VCaP (cell line): ENCODE measurements around the gene OPRM1.

Experiments used
- H3K27ac ChIP-seq: fragments of 450-650 bp; 2 replicates; pipeline ENCODE4 v1.5.1; 2017
- TF ChIP-seq, protein P1 (sequence below): fragments of 450-650 bp; conservative IDR thresholded peaks from 2 replicates; pipeline ENCODE4 v1.5.1; 2017; ENCODE audit warnings: mild to moderate bottlenecking, moderate library complexity

The OPRM1 gene

DNA sequence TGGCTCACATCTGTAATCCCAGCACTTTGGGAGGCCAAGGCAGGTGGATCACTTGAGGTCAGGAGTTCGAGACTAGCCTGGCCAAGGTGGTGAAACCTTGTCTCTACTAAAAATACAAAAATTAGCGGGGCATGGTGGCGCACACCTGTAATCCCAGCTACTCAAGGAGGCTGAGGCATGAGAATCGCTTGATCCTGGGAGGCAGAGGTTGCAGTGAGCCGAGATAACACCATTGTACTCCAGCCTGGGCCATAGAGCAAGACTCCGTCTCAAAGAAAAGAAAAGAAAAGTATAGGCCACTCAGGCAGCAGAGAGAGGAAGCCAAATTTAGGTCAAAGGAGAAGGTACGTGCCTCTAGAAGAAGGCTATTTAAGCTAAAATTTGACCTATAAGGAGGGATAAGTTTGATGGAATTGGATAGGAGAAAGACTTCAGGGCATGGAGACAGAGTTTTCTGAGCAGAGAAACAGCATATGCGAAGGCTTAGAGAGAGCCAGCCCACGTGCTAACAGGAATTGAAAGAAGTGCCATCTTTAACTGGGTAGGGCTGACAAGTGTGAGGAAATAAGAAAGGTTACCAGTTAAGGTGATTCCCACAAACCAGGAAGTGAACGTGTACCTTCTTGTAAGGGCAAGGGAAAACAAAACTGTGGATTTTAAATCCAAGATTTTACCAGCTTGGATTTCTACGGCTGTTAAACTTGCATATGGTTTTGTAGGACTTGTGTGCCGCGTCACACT, 203.7 kb downstream of the OPRM1 start:
- TF ChIP-seq, protein P1, sequence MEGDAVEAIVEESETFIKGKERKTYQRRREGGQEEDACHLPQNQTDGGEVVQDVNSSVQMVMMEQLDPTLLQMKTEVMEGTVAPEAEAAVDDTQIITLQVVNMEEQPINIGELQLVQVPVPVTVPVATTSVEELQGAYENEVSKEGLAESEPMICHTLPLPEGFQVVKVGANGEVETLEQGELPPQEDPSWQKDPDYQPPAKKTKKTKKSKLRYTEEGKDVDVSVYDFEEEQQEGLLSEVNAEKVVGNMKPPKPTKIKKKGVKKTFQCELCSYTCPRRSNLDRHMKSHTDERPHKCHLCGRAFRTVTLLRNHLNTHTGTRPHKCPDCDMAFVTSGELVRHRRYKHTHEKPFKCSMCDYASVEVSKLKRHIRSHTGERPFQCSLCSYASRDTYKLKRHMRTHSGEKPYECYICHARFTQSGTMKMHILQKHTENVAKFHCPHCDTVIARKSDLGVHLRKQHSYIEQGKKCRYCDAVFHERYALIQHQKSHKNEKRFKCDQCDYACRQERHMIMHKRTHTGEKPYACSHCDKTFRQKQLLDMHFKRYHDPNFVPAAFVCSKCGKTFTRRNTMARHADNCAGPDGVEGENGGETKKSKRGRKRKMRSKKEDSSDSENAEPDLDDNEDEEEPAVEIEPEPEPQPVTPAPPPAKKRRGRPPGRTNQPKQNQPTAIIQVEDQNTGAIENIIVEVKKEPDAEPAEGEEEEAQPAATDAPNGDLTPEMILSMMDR, result no peak
- no peak overlapping the region for H3K27ac ChIP-seq

DNA sequence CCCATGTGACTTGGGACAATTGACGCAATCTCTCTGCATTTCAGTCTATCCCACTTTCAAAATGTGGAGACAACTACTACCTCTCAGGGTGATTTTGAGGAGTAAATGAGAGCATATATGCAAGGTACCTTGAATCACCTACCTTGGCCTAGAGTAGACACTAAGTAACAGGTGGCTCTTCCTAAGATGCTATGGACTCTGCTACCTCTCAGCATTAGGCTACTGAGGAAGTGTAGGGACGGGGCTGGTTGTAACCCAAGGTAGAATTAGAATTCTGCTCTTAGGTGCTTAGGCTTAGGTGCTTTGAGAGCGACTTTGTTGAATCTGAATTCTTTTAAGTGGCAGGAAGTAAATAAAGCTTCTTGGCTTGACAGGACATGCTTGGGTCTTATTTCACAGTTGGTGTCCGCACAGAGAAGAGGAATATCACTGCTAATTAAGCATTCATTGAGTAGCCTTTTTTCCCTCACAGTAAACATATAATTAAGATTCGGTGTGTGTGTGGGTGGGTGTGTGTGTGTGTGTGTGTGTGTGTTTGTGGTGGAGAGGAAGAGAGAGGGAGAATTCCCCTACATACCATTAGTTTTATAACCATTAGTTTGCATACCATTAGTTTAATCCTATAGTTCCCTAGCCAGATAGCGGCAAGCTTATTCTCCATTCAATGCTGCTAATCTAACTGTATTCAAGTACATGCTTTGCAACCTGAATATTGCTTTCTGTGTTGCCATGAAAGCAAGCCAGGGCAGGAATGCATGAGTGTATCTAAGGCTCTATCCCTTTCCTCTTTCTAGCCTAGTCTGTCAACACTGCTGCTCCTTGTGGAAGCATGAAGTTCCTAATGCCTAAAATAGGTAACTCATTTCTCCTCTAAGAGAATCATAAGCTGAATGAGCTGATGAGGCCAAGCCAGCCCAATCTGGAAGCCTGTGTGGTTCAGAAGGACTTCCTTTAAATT, 205.0 kb downstream of the OPRM1 start:
- TF ChIP-seq, protein P1, result no peak
- H3K27ac ChIP-seq, result no peak overlapping the region

DNA sequence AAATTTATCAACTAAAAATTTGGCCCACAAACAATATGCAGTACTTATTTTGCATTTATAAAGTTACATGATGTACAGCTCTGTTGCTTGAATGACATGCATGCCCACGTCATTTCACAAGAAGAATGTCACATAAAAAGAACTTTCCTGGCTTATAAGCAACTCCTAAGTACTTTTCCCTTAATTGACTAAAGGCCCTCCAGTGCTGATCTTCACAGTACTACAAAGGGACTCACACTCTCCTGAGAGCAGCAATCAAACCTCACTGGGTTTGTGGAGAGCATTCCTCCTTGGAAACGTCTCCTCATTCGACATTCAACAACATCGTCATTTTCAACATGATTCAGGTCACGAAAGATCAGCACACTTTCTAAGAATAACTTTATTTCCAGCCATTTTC, 206.5 kb downstream of the OPRM1 start:
- no peak overlapping the region for H3K27ac ChIP-seq
- TF ChIP-seq, protein P1, result no peak

DNA sequence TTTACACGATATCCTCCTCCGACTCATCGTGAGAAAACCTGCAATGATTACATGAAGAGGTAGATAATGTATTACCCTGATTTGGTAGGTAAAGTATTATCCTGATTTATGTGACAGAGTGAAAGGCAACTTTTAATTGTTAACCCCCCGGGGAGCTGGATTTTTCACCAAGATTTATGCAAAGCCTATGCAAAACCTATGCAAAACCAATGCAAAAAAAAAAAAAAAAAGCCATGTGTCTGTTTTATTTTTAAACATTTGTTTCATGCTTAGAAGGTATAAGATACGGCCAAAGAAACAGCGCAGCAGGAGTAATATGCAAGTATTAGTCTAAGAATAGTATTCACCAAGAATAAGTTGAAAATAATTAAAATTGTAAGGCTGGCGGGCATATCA, 207.7 kb downstream of the OPRM1 start:
- TF ChIP-seq, protein P1, result no peak
- no peak overlapping the region for H3K27ac ChIP-seq

DNA sequence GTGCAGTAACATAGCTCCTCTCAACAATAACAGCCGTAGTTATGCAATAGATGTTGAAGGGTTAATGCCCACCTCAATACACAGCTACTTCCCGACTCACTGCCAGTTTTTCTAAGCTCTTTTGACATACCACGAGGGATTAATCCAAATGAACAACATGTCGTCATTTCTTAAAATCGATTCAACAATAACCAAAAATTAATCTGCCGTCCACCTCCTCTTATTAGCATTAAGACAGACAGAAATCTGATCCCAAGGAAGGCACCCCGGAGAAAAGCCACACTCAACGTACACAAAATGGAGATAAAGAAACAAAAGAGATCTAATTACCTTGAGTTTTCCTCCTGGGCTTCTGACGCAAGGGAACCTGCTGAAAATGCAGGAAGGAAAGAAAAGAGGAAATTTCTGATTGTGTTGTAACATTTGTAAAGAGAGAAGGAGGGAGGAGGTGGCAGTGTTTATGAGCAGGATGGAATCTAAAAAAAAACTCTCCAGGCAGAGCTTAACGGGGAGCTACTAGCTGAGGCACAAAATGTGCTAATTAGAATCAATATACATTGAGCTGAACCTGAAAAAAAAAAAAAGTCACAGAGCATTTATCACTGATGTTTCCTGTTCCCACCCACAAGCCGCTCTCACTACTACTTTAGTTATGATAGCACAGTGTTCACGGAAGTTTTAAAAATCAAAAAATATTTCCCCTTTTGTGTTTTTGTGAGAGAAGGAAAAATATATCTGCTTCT, 208.2 kb downstream of the OPRM1 start:
- no peak overlapping the region for H3K27ac ChIP-seq
- TF ChIP-seq, protein P1, result no peak

DNA sequence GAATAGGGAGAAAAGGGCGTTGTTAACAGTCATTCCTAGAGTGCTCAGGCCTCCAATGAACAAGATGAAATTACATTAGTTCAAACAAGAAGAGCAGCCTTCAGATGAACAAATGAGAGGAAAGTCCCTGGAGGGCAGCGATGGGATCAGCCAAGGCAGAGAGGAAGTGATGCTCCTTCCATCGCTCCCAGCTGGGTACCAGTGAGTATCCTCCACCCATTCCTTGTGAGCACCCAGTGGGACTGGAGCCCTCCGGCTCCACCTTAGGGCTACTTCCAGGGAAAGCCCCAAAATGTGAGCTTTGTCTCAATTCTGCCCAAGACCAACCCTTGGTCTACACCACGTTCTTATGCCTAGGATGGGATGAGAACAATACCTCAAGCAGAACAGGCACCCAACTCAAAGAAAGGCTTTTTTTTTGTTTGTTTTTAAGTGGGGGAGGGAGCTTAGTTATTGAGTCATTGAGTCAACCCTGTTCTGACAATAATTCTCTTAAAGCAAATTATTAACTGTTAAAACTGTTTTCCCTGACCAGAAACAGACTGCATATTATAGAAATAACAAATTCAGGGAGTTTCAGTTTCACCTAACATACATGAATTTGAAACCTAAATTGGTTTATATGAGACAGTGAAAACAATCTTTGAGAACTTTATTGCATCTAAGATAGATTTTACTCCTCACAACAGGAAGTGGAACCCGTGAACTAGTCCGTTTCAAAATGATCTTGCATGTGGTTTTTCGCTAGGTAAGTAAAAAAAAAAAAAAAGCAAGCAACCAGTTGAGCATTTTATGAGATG, 210.7 kb downstream of the OPRM1 start:
- H3K27ac ChIP-seq, result no peak overlapping the region
- TF ChIP-seq, protein P1, result no peak
